Measurements from ENCODE around the gene PALLD. TPM values are rescaled to one million over a fixed set of nuclear protein-coding genes. Genes with fewer than 3 reads are reported as not detected.

Gene PALLD
- total RNA-seq, 2 donors from 2014 or later = 11.3 to 49.1 TPM

DNA sequence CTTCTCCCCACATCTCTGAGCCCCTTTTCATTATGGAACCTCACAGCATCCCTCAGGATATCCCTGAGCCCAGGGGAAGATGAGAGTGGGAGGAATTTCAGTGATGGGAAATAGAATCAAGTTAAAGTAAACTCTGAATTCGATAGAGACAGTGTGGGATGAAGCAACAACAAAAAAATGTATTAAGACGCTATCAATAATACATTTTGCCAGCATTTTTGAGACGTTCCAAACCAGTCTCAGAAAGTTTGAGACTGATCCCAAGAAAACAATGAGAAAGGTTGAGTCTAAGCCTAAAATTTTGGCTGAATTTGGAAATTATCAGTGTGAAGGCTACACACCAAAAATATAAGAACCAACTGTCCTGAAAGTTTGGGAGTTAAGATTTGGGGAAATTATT is 317.0 kb downstream of the PALLD start:
- Mint-ChIP-seq H3K36me3 (ENCODE audit: low read depth) (no peaks in the 10 kb centered on the region), H3K4me3 (no peak overlapping the region), H3K27me3 (peaks cover 36% of the 10 kb centered on the region), H3K4me1 (no peaks in the 10 kb centered on the region), H3K27ac (no peak overlapping the region), H3K9me3 (no peaks in the 10 kb centered on the region)
- no peak for ATAC-seq (replicated peaks)

DNA sequence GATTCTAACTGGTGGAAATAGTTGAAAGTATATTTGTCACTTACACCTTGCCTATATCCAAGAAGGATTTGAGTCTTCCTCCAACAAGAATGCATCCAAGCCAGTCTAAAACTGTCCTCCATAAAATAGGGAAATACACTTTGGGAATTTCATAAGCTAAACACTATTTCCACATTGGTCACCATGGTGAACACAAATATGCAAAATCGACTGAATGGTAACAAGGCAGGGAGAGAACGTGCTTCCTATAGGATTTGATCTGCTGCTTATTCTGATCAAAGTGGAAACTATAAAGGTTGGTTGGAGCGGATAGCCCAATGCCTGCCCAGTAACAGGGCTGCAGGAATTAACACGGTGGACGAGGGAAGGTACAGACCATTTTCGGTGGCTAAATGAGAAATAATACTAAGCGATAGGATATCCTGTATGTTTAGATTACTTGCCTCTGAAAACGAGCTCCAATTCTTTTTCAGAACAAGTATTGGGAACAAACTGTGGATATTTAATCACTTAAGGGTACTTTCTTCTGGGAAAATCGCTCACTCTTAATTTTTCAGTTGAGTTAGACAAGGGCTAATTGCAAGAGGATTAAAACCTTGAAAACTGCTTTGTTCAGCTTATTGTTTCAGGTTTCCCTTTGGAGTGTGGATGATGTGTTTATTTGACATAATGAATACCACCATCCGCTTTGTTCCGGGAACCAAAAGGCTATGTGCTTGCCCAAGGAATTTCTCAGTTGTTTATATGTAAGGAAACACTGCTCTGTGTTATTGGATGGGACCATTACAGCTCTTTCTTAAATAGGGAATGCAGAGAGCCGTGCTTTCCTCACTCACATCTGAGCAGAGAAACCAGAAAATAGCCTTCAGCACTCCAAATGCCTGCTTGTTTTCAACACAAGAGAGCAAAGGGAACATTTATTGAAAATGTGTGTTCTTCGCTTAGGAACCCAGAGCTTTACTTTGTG is 318.8 kb downstream of the PALLD start:
- Mint-ChIP-seq H3K27ac (no peak overlapping the region), H3K4me3 (no peak overlapping the region), H3K9me3 (no peaks in the 10 kb centered on the region), H3K4me1 (no peaks in the 10 kb centered on the region), H3K27me3 (peaks cover 39% of the 10 kb centered on the region), H3K36me3 (ENCODE audit: low read depth) (no peaks in the 10 kb centered on the region)
- no peak for ATAC-seq (replicated peaks)

DNA sequence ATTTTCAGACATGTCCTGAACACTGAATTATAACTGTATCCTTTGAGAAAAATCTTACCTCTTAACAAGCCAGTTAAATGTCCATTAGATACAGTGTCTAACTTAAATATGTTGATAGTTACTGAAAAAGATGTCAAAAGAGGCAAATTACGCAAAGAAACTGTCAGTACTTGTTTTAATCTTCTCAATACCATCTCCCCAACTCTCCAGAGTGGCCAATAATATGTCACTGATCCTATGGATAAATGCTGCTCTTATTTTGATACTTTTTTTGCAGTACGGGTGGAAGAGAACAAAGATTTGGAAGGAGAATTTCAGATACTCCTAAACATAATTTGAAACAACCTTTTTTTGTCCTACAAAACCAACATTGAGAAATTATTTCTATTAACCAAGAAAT is 320.5 kb downstream of the PALLD start:
- Mint-ChIP-seq H3K4me3 (no peak overlapping the region), H3K9me3 (no peaks in the 10 kb centered on the region), H3K4me1 (no peaks in the 10 kb centered on the region), H3K27ac (no peak overlapping the region), H3K27me3 (peaks cover 35% of the 10 kb centered on the region), H3K36me3 (ENCODE audit: low read depth) (no peaks in the 10 kb centered on the region)
- ATAC-seq (replicated peaks) = no peak

DNA sequence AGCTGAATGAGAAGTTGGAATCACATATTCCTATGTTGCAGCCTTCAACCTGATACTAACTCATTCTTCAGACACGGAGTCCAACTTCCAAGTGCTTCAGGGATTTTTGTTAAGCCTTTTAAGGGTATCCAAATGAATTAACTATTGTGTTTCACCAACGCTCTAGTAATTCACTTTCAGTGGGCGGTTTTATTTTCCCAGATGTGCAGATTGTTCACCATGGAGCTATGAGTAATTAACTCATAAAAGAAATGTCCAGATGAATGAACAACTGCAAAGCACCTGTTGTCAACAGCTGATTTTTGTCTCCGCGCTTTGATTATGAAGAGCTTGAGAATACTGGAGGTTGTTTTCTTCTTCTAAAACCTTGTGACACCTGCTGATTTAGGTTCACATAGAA is 325.6 kb downstream of the PALLD start:
- peaks cover 15% of the 10 kb centered on the region for H3K27me3 Mint-ChIP-seq
- H3K9me3 Mint-ChIP-seq = no peaks in the 10 kb centered on the region
- no peaks in the 10 kb centered on the region for H3K4me1 Mint-ChIP-seq
- H3K27ac Mint-ChIP-seq = no peak overlapping the region
- H3K4me3 Mint-ChIP-seq = no peak overlapping the region
- H3K36me3 Mint-ChIP-seq (ENCODE audit: low read depth) = no peaks in the 10 kb centered on the region
- no peak for ATAC-seq (replicated peaks)

DNA sequence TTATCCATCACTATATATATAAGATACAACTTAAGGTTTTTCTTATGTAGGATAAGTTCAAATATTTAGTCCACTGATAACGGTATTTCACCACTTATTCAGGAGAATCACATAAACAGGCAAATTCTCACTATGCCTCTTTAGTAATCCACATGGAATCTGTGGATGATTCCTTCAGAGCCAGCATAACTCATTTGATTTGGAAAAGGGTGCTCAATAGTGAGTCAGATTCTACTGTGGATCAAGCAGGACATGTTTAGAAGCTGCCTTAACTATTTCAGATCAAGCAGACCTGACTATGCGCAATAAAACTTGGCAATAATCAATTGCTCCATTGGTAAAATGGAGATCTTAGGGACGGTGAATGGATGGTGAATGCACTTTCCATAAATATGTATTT is 329.1 kb downstream of the PALLD start:
- Mint-ChIP-seq H3K36me3 (ENCODE audit: low read depth) (no peaks in the 10 kb centered on the region), H3K4me3 (no peak overlapping the region), H3K27ac (no peak overlapping the region), H3K9me3 (no peaks in the 10 kb centered on the region), H3K27me3 (peaks cover 14% of the 10 kb centered on the region), H3K4me1 (no peaks in the 10 kb centered on the region)
- no peak for ATAC-seq (replicated peaks)

DNA sequence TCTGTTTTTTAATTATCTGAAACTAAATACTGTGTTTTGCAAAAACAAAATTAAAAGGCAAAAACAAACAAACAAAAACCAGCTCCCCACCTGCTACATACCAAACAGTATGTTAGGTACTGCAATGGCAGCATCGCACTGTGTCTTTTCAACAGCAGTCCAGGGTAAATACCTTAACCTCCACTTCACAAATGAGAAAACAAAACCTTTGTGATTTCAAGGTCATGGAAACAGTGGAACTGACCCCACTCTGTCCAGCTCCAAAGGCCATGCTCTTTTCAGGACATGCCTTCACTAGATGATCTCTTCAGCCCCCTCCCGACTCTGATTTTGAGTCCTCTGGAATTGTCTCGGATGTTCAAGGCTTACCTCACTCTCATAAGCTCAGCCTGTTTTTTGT is 329.8 kb downstream of the PALLD start:
- Mint-ChIP-seq H3K9me3 (no peaks in the 10 kb centered on the region), H3K36me3 (ENCODE audit: low read depth) (no peaks in the 10 kb centered on the region), H3K4me3 (no peak overlapping the region), H3K4me1 (peaks cover 4% of the 10 kb centered on the region), H3K27ac (no peak overlapping the region), H3K27me3 (peaks cover 18% of the 10 kb centered on the region)
- ATAC-seq (replicated peaks) = no peak

DNA sequence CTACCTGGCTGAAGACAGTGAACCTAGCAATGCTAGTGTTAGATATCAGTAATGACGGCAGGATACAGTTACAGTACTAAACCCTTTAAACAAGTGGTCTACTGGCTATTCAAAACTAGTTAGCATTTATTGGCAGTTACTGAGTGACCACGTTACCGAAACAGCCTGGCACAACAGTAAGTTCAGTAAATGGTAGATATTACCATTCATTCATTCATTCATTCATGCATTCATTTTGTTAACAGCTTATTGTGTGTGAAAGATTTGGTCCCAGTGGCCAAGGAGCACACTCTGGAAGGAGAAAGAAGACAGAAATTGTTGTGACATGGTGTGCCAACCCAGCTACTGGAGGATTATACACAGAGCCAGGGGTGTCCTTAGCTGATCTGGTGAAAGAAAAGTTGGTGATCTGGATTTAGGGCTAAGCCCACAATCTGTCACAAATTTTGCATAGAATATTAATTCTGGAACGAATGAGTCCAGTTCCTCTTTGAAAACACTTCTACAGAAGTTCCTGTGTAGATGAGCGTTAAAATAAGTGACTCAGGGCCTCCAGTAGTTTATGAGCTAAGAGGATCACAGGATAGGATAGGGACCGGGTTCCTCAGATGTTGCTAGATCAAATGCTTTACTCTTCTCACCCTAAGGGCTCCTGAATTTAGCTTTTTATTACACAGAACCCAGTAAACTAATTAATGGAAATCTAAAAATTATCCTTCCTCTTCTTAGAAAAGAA is 334.1 kb downstream of the PALLD start:
- Mint-ChIP-seq H3K4me1 (peaks cover 5% of the 10 kb centered on the region), H3K36me3 (ENCODE audit: low read depth) (no peaks in the 10 kb centered on the region), H3K27me3 (peaks cover 42% of the 10 kb centered on the region), H3K4me3 (peak overlapping the region; percentile 77), H3K9me3 (no peaks in the 10 kb centered on the region), H3K27ac (no peak overlapping the region)
- ATAC-seq (replicated peaks) = peak; percentile 29

DNA sequence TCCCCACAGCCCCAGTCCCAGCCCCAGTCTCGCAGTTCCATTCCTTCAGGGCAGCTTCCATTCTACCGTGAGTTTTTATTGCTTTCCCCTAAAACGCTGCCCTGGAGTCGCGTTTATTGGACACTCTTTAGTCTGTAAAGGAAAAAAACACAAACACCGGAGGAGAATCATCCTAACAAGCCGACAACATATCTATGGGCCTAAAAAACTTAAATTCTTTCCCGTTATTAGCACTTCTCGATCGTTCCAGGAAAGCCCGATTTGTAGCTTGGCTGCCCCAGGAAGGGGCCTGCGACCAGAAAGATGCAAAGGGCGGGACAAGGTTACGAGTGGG is 334.7 kb downstream of the PALLD start:
- H3K9me3 Mint-ChIP-seq = no peaks in the 10 kb centered on the region
- no peaks in the 10 kb centered on the region for H3K36me3 Mint-ChIP-seq (ENCODE audit: low read depth)
- H3K4me1 Mint-ChIP-seq = peaks cover 5% of the 10 kb centered on the region
- H3K4me3 Mint-ChIP-seq = peak overlapping the region; percentile 77
- H3K27ac Mint-ChIP-seq = no peak overlapping the region
- ATAC-seq (replicated peaks) = peak; percentile 38
- peaks cover 48% of the 10 kb centered on the region for H3K27me3 Mint-ChIP-seq

DNA sequence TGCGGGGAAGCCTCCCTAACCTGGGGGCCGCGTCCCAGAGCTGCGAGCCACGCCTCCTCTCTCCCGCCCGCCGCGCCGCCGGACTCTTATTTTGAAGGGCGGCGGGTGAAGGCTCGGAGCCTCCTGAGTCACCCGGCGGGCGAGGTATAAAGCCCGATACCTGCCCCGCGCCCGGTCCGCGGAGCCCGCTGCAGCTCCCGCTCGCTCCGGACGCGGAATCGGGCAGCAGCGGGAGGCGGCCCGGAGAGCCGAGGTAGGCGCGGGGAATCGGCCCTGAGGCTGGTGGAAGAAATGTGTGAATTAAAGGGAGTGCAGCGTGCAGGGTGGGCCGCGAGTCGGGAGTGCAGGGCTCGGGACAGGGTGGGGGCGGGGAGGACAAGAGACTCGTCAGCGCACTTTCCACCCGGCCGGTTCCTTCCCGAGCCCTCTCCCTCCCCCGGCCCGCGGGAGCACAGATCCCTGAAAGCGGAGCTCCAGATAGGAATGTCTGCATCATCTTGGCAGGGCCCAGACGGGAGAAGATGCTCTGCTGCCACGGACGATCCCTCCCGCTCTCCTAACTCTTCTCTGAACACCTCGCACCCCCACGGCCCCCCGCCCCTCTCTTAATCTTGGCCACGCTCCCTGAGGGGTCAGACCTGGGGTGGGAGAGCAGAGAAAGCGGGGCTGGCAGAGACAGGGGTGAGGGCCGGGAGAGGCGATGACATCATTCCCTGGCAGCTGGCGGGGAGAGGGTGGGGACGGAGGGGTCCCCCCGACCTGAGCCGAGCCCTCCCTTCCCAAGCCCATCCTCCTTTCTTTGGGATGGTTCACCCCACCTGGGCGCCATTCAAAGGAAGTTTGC is 335.3 kb downstream of the PALLD start:
- H3K27me3 Mint-ChIP-seq = peaks cover 51% of the 10 kb centered on the region
- peak; percentile 84 for ATAC-seq (replicated peaks)
- H3K4me1 Mint-ChIP-seq = peaks cover 5% of the 10 kb centered on the region
- H3K9me3 Mint-ChIP-seq = no peaks in the 10 kb centered on the region
- H3K4me3 Mint-ChIP-seq = peak overlapping the region; percentile 77
- peaks cover 4% of the 10 kb centered on the region for H3K36me3 Mint-ChIP-seq (ENCODE audit: low read depth)
- no peak overlapping the region for H3K27ac Mint-ChIP-seq

DNA sequence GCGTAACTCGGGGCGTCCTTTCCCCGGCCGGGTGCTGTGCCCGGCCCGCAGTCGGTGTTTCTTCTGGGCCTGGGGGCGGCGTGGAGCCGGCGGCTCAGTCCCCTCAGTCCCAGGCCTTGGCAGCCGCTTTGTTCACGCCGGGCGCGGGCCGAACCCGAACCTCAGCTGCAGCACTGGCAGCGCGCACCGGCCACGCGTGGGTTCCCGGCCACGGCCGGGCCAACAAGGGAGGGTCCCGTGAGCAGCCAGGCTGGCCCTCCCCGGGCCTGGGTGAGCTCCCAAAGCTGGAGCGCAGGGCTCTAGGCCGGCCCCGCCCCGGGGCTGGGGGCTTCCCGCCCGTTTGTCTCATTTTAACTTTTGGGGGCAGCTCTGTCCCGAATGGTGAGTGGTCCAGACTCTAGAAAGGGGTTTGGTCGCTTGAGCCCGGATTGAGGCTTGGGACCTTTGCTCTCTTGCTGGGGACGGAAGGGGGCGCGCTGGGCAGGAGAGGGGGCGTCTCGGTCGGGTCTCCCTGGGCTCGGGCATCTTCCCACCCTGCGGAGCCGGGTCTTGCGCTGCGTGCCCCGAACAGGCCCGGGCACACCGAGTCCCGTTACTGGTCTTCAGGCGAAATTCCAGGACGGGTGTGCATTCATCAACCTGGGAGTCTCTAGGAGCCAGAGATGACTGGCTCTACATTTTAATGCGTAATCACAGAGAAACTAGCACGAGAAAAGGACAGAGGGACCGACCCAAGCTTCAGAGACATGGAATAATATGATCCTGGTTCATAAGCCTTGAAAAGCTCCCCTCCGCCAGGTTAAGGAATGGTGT is 336.1 kb downstream of the PALLD start:
- Mint-ChIP-seq H3K4me3 (peak overlapping the region; percentile 77), H3K27me3 (peaks cover 56% of the 10 kb centered on the region), H3K9me3 (no peaks in the 10 kb centered on the region), H3K27ac (no peak overlapping the region), H3K4me1 (peaks cover 7% of the 10 kb centered on the region), H3K36me3 (ENCODE audit: low read depth) (peaks cover 4% of the 10 kb centered on the region)
- ATAC-seq (replicated peaks) = no peak

DNA sequence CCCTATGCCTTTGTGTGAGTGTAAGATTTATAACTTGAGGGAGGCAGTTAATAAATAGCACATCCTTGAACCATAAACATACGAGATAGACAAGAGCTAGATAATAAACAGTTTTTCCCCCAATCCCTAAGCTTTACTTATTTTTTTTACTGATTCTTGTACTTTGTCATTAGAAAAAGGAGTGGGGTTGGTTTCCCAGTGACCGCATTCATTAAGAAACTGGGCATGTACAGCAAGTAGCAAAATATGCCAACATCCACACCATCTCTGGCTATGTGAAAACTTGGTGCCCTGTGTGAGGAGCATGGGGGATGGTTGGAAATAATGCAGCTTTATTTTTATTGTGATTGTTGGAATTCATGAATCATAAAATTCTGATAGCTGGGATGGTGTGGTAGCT is 337.0 kb downstream of the PALLD start:
- H3K36me3 Mint-ChIP-seq (ENCODE audit: low read depth) = peaks cover 4% of the 10 kb centered on the region
- no peaks in the 10 kb centered on the region for H3K9me3 Mint-ChIP-seq
- no peak for ATAC-seq (replicated peaks)
- peaks cover 9% of the 10 kb centered on the region for H3K4me1 Mint-ChIP-seq
- peak overlapping the region; percentile 77 for H3K4me3 Mint-ChIP-seq
- peaks cover 62% of the 10 kb centered on the region for H3K27me3 Mint-ChIP-seq
- no peak overlapping the region for H3K27ac Mint-ChIP-seq

DNA sequence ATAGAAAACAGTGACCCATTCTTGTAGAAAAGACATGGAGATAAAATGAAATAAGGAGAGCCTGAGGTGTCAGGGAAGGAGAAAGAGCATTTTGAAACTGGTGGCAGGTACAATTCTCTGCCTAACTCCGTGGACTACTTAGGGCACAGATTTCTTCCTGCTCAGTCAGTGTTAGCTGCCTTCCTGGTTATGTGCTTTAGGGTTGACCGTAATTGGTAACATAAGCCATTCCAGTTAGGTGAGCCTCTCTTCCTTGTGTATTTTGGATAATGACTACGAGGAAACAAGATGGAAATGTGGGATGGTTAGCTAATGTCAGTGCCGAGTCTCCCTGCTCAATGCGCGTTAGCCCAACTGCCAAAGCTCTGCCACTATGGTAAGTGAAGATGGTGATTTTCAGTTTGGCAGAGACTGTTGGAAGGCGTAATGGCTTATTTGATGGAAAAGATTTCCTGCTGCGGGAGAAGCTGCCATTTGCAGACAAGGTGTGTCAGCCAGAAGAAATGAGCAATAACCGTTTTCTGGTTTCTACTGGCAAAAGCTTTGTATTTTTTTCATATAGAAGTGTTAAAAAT is 339.1 kb downstream of the PALLD start:
- H3K27me3 Mint-ChIP-seq = peaks cover 53% of the 10 kb centered on the region
- peaks cover 9% of the 10 kb centered on the region for H3K4me1 Mint-ChIP-seq
- no peaks in the 10 kb centered on the region for H3K9me3 Mint-ChIP-seq
- H3K4me3 Mint-ChIP-seq = peak overlapping the region; percentile 14
- ATAC-seq (replicated peaks) = no peak
- peaks cover 4% of the 10 kb centered on the region for H3K36me3 Mint-ChIP-seq (ENCODE audit: low read depth)
- H3K27ac Mint-ChIP-seq = no peak overlapping the region

DNA sequence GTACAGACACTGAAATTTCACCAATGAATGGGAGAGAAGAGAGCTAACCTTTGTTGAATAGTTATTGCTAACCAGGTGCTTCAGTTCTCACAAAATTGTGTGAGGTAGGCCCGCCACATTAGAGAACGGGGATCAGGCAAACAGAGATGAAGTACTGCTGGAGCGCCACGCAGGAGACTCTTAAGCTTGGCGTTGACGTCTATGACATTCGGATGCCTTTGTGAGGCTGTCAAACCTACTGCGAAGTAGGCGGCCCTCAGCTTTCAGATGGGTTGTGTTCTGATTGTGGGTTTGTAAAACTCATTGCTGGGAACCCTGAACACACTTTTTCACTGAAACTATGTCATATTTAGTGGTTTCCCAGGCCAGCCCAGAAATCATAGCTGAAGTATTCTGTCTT is 339.6 kb downstream of the PALLD start:
- Mint-ChIP-seq H3K36me3 (ENCODE audit: low read depth) (peaks cover 4% of the 10 kb centered on the region), H3K27ac (peak overlapping the region; percentile 53), H3K4me3 (peak overlapping the region; percentile 53), H3K27me3 (peaks cover 51% of the 10 kb centered on the region), H3K4me1 (peaks cover 7% of the 10 kb centered on the region), H3K9me3 (no peaks in the 10 kb centered on the region)
- peak; percentile 71 for ATAC-seq (replicated peaks)

Data from activated T-helper 17 cell treated with anti-CD3 and anti-CD28 coated beads, Interleukin-2, amount 50 U/mL, for 72 hours (primary cell).